ENCODE data around the gene SPRYD4. TPM values are rescaled to one million over a fixed set of nuclear protein-coding genes. Genes with fewer than 3 reads are reported as not detected.
A peak's percentile ranks its signal among the peaks of the same experiment; 100 is the strongest.
"Not testable (repeated sequence)": the region's sequence is repeated elsewhere in the genome, so short reads cannot be mapped to it uniquely, and the experiment has no call there.

The SPRYD4 gene
- polyA plus RNA-seq (2013, experiment 1 of 2): 1.9 TPM
- 1.5 TPM for polyA plus RNA-seq (2013, experiment 2 of 2)

DNA sequence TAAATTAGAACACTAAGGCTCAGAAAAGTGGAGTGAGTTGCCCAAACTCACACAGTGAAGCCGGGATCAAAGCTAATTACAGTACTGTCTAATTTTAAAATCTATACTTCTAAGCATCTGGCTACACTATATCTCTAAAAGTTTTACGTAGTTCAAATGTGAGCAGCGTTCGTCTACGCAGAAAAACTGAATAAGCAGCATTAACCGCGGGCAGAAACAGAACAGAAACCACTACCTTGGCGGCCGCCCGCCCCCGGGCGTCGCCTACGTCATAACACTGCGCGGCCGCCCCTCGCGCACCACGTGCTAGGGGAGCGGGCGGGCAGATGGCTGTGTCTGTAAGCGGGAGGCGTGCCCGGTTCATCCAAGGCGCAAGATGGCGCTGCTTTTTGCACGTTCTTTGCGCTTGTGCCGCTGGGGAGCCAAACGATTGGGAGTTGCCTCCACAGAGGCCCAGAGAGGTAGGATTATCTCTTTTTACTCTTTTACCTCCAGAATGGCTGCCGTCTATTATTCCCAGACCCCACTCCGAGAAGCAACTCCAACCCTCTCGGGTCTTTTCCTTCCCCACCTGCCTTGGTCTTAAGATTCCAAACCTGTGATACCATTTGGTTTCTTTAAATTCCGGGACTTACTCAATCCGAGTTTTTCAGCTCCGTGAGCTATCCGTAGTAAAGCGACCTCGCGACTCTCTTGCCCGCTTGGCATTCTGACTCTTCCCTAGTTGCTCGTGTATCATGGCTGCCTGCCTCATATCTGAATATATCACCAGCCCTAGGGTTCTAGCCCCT, at the start of gene SPRYD4:
SPRYD4 (plus strand) TSS at position 363 of the 791 bp plus-strand sequence; CDS start at position 377, 14 bp downstream.
- Histone ChIP-seq H3K9me3 (ENCODE audit: insufficient read depth, low read depth, low read length) (no peaks in the 10 kb centered on the region), H3K27ac (ENCODE audit: low read depth, low read length) (peak within 1 kb of the TSS; percentile 81), H3K4me1 (ENCODE audit: insufficient read depth, low read length) (peaks cover 12% of the 10 kb centered on the region), H3K27me3 (ENCODE audit: insufficient read depth, low read length) (no peaks in the 10 kb centered on the region), H3K9ac (ENCODE audit: low read depth, low read length) (peak within 1 kb of the TSS; percentile 95), H3K4me3 (ENCODE audit: low read length) (peak within 1 kb of the TSS; percentile 84), H3K36me3 (ENCODE audit: insufficient read depth, low read length) (peaks cover 38% of the 10 kb centered on the region)
- under 1% methylated on average over 43 of the region's 43 CpGs for WGBS

DNA sequence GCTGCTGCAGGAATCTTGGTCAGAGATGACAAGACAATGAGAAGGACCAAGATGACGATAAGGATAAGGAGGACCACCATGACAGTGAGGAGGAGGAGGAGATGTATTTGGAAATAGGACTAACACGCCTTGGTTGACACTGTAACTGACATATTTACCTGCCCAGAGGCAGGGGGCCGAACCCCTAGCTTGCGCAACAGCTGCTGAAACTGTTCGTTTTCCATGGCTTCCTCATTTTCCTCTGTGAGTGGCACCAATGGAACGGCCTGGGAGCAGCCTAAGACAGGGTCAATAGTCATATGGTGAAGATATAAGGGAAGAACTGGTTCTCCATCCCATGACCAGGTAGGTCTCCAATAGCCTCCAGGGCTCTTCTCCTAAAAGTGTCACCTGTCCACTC, 48.0 kb upstream of the SPRYD4 start:
- no peaks in the 10 kb centered on the region for H3K9me3 ChIP-seq (ENCODE audit: insufficient read depth, low read depth, low read length)
- 97% methylated on average over 6 of the region's 6 CpGs for WGBS
- peaks cover 95% of the 10 kb centered on the region for H3K36me3 ChIP-seq (ENCODE audit: insufficient read depth, low read length)

DNA sequence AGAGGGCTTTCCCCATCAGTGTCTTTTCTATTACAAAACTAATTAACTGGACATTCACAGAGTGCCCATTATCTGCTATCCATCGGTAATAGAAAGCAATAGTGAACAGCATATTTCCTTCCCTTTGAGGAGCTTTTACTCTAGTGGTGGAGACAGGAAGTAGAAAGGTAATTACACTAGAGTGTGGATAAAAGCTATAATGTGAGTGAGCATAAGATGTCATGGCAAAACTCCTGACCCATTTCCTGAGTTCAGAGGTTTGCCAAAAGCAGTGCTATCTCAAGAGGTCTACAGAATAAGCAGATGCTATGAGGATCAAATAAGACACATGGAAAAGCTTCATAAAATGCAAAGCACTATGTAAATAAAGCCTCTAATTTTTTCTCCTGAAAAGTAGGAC, 43.2 kb upstream of the SPRYD4 start:
- H3K36me3 ChIP-seq (ENCODE audit: insufficient read depth, low read length): peaks cover 91% of the 10 kb centered on the region
- H3K4me1 ChIP-seq (ENCODE audit: insufficient read depth, low read length): no peaks in the 10 kb centered on the region
- WGBS: 100% methylated on average over 1 of the region's 1 CpG
- no peaks in the 10 kb centered on the region for H3K9me3 ChIP-seq (ENCODE audit: insufficient read depth, low read depth, low read length)
- no peak overlapping the region for H3K27ac ChIP-seq (ENCODE audit: low read depth, low read length)
- H3K27me3 ChIP-seq (ENCODE audit: insufficient read depth, low read length): no peaks in the 10 kb centered on the region
- H3K4me3 ChIP-seq (ENCODE audit: low read length): no peak overlapping the region
- no peak overlapping the region for H3K9ac ChIP-seq (ENCODE audit: low read depth, low read length)

More for the DNA sequence above, 48.0 kb upstream of the SPRYD4 start:
- no peak overlapping the region for H3K4me3 ChIP-seq (ENCODE audit: low read length)
- H3K27ac ChIP-seq (ENCODE audit: low read depth, low read length): no peak overlapping the region
- H3K9ac ChIP-seq (ENCODE audit: low read depth, low read length): no peak overlapping the region
- H3K4me1 ChIP-seq (ENCODE audit: insufficient read depth, low read length): no peaks in the 10 kb centered on the region
- no peaks in the 10 kb centered on the region for H3K27me3 ChIP-seq (ENCODE audit: insufficient read depth, low read length)

DNA sequence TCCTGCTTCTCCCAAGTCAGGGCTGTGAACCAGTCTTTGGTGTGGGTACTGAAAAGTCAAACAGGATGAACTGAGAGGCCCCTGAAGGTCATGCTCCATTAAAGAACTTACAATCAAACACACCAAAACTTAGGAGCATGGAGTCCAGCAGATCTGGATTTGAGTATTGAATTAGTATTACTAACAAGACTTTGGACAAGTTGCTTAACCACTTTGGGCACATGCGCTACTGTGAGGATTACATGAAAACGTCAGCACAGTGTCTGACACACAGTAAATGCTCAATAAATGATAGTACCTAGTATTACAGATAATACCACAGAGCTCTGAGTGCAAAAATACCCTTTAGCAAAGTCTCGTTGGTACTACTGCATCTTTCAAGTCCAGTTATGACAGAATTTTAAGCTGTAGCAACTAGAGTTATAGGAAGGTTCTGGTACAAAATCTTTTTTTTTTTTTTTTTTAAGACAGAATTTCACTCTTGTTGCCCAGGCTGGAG, 42.4 kb upstream of the SPRYD4 start:
- H3K4me1 ChIP-seq (ENCODE audit: insufficient read depth, low read length): no peaks in the 10 kb centered on the region
- WGBS: 64% methylated on average over 3 of the region's 3 CpGs
- H3K9ac ChIP-seq (ENCODE audit: low read depth, low read length): no peak overlapping the region
- no peak overlapping the region for H3K27ac ChIP-seq (ENCODE audit: low read depth, low read length)
- H3K36me3 ChIP-seq (ENCODE audit: insufficient read depth, low read length): peaks cover 90% of the 10 kb centered on the region
- H3K9me3 ChIP-seq (ENCODE audit: insufficient read depth, low read depth, low read length): no peaks in the 10 kb centered on the region
- no peaks in the 10 kb centered on the region for H3K27me3 ChIP-seq (ENCODE audit: insufficient read depth, low read length)
- no peak overlapping the region for H3K4me3 ChIP-seq (ENCODE audit: low read length)

DNA sequence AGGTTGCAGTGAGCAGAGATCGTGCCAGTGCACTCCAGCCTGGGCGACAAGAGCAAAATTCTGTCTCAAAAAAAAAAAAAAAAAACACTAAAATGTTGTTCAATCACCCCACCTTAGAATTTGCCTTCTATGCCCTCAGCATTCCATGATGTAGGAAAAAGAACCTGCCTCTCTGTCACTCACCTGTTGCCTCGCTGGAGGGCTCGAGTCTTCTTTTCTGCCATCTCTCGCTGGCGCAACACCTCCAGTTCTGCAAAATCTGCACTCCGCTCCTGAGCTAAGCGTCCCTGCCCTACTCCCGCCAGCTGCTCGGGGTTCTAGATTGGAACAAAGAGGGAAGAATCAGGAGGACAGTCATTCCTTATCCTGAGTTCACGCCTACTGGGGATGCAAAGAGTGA, 37.1 kb upstream of the SPRYD4 start:
- Histone ChIP-seq H3K9me3 (ENCODE audit: insufficient read depth, low read depth, low read length) (no peaks in the 10 kb centered on the region), H3K9ac (ENCODE audit: low read depth, low read length) (no peak overlapping the region), H3K4me1 (ENCODE audit: insufficient read depth, low read length) (no peaks in the 10 kb centered on the region), H3K36me3 (ENCODE audit: insufficient read depth, low read length) (peaks cover 66% of the 10 kb centered on the region), H3K27ac (ENCODE audit: low read depth, low read length) (no peak overlapping the region), H3K4me3 (ENCODE audit: low read length) (no peak overlapping the region), H3K27me3 (ENCODE audit: insufficient read depth, low read length) (no peaks in the 10 kb centered on the region)
- 97% methylated on average over 11 of the region's 11 CpGs for WGBS

DNA sequence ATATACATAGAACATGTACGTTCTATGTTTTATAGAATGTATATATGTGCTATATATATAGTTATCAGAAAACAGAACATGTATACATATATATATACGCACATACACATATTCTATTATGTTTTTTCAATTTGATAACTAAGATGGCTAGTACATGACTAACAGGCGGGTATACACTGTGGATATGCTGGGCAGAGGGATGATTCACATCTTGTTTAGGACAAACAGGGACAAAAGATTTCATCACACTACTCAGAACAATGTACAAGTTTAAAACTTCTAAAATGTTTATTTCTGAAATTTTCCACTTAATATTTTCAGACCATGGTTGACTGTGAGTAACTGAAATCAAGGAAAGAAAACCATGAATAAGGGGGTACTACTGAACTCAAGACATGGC, 36.5 kb upstream of the SPRYD4 start:
- no CpG with 5 or more reads among the region's 3 CpGs for WGBS
- Histone ChIP-seq H3K27ac (ENCODE audit: low read depth, low read length) (no peak overlapping the region), H3K4me1 (ENCODE audit: insufficient read depth, low read length) (no peaks in the 10 kb centered on the region), H3K9ac (ENCODE audit: low read depth, low read length) (no peak overlapping the region), H3K27me3 (ENCODE audit: insufficient read depth, low read length) (no peaks in the 10 kb centered on the region), H3K4me3 (ENCODE audit: low read length) (no peak overlapping the region), H3K36me3 (ENCODE audit: insufficient read depth, low read length) (peaks cover 63% of the 10 kb centered on the region), H3K9me3 (ENCODE audit: insufficient read depth, low read depth, low read length) (no peaks in the 10 kb centered on the region)

DNA sequence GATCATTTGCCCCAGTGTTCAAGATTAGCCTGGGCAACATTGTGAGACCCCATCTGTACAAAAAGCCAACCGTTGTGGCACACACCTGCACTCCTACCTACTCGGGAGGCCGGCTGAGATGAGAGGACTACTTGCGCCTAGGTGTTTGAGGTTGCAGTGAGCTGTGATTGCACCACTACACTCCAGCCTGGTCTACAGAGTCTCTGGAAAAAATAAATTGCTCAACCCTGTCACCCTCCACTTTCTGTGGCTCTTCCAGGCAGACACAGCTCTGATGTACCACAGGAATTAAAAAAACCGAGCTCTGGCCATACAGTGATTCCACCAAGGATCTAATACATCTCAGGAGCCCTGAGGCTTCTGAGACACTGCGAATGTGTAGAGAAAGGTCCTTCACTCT, 33.5 kb upstream of the SPRYD4 start:
- 93% methylated on average over 6 of the region's 6 CpGs for WGBS
- H3K4me3 ChIP-seq (ENCODE audit: low read length): no peak overlapping the region
- H3K4me1 ChIP-seq (ENCODE audit: insufficient read depth, low read length): no peaks in the 10 kb centered on the region
- no peak overlapping the region for H3K27ac ChIP-seq (ENCODE audit: low read depth, low read length)
- no peak overlapping the region for H3K9ac ChIP-seq (ENCODE audit: low read depth, low read length)
- H3K27me3 ChIP-seq (ENCODE audit: insufficient read depth, low read length): no peaks in the 10 kb centered on the region
- H3K9me3 ChIP-seq (ENCODE audit: insufficient read depth, low read depth, low read length): no peaks in the 10 kb centered on the region
- peaks cover 39% of the 10 kb centered on the region for H3K36me3 ChIP-seq (ENCODE audit: insufficient read depth, low read length)

DNA sequence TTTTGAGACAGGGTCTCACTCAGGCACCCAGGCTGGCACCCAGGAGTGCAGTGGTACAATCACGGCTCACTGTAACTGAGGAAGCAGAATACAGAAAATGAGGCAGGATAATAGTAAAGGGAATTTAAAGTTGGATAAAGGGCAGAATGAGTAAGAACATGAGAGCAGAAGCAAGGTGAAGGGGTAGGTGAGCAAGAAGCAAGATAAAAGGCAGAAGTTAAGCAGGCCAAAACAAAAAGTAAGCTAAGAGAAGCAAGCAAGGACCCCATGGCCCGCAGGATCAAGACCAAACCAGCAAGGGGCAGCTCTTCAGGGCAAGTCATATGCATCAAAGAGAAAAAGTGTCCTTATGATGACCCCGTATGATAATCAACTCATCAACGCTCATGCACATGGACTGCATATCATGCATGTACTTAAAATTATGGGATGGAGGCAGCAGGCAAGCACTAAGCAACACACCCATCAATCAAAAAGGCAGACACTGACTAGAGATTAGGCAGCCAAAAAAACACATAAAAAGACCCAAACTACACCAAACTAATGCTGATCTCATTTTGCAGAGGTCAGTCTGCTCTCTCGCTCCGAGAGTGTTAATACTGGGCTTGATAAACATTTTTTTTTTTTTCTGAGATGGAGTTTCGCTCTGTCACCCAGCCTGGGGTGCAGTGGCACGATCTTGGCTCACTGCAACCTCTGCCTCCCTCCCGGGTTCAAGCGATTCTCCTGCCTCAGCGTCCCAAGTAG, 30.8 kb upstream of the SPRYD4 start:
- WGBS: 94% methylated on average over 10 of the region's 11 CpGs

DNA sequence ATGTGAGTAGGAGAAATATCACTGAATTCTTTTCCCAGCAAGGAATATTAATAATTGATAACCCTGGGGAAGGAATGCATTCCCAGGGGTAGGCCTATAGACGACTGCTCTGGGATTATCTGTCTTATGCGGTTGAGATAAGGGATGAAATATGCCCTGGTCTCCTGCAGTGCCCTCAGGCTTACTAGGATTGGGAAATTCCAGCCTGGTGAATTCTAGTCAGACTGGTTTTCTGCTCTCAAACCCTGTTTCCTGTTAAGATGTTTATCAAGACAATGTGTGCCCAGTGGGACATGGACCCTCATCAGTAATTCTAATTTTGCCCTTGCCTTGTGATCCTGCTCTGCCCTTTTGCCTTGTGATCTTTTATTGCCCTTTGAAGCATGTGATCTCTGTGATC, 25.2 kb upstream of the SPRYD4 start:
- Histone ChIP-seq H3K9me3 (ENCODE audit: insufficient read depth, low read depth, low read length) (peaks cover 13% of the 10 kb centered on the region; the same call in 1 of the 2 replicates), H3K36me3 (ENCODE audit: insufficient read depth, low read length) (peaks cover 30% of the 10 kb centered on the region), H3K27ac (ENCODE audit: low read depth, low read length) (peak overlapping the region; percentile 46; the same call in 1 of the 2 replicates)
- not testable (repeated sequence) for H3K4me1 ChIP-seq (ENCODE audit: insufficient read depth, low read length); H3K27me3 ChIP-seq (ENCODE audit: insufficient read depth, low read length); H3K4me3 ChIP-seq (ENCODE audit: low read length); H3K9ac ChIP-seq (ENCODE audit: low read depth, low read length)
- WGBS: 82% methylated on average over 2 of the region's 2 CpGs

More for the DNA sequence above, 30.8 kb upstream of the SPRYD4 start:
- peaks cover 20% of the 10 kb centered on the region for H3K36me3 ChIP-seq (ENCODE audit: insufficient read depth, low read length)
- no peaks in the 10 kb centered on the region for H3K9me3 ChIP-seq (ENCODE audit: insufficient read depth, low read depth, low read length)
- H3K4me3 ChIP-seq (ENCODE audit: low read length): no peak overlapping the region
- no peaks in the 10 kb centered on the region for H3K27me3 ChIP-seq (ENCODE audit: insufficient read depth, low read length)
- H3K27ac ChIP-seq (ENCODE audit: low read depth, low read length): no peak overlapping the region
- H3K4me1 ChIP-seq (ENCODE audit: insufficient read depth, low read length): no peaks in the 10 kb centered on the region
- H3K9ac ChIP-seq (ENCODE audit: low read depth, low read length): no peak overlapping the region

DNA sequence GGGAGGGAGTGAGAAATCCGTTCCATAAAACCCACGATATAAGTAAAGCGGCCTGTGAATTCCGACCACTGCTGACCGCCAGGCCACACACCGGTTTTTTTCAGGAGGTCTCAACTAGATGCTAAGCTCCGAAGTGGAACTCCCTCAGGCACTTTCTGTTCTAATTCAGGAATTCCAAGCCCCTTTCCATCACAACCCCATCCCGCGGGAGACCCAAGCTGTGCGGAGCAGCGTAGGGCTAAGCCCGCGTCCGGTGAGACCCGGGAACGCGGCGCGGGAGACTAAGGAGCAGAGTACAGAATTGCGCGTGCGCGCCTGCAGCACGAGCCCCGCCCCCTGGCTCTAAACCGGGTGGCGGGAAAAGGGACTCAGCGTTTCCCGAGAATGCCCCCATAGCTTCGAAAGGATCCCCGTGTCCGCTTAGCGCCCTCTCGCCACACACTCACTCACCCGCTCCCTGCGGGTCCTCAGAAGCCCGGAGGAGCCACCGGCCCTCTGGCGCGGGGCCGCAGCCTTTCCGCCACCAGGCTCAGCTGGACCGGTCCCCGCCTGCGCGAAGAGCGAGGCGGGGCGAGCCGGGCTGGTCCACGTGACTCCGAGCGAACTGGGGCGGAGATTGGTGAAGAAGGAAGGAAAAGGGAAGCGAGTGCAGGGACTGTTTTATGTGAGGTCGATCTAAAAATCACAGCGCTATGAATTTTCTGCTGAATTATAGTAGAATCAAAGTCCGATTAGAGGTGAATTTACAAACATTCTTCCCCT, 19.3 kb upstream of the SPRYD4 start, which contains the start of gene TIMELESS:
TIMELESS (minus strand) TSS at position 567 of the 762 bp plus-strand sequence. CDS start 15,256 bp downstream, outside the sequence.
- under 1% methylated on average over 57 of the region's 58 CpGs for WGBS
- Histone ChIP-seq H3K36me3 (ENCODE audit: insufficient read depth, low read length) (peaks cover 17% of the 10 kb centered on the region; the same call in 1 of the 2 replicates), H3K27ac (ENCODE audit: low read depth, low read length) (peak within 1 kb of the TSS; percentile 99)

More for the DNA sequence above, 19.3 kb upstream of the SPRYD4 start, which contains the start of gene TIMELESS:
- H3K4me3 ChIP-seq (ENCODE audit: low read length): peak within 1 kb of the TSS; percentile 85
- H3K27me3 ChIP-seq (ENCODE audit: insufficient read depth, low read length): no peaks in the 10 kb centered on the region
- H3K9me3 ChIP-seq (ENCODE audit: insufficient read depth, low read depth, low read length): peaks cover 8% of the 10 kb centered on the region; the same call in 1 of the 2 replicates
- peak within 1 kb of the TSS; percentile 97 for H3K9ac ChIP-seq (ENCODE audit: low read depth, low read length)
- peaks cover 15% of the 10 kb centered on the region; the same call in 1 of the 2 replicates for H3K4me1 ChIP-seq (ENCODE audit: insufficient read depth, low read length)
